HG02678 (cell line): ENCODE results near the gene HOXD3.

Experiments
- ATAC-seq: cut with Tn5 transposase; IDR thresholded peaks from one replicate; pipeline ENCODE4 v1.9.1; 2021; ENCODE audit warnings: mild to moderate bottlenecking, moderate library complexity; ENCODE audit not compliant: unreplicated experiment

HOXD3 gene

DNA sequence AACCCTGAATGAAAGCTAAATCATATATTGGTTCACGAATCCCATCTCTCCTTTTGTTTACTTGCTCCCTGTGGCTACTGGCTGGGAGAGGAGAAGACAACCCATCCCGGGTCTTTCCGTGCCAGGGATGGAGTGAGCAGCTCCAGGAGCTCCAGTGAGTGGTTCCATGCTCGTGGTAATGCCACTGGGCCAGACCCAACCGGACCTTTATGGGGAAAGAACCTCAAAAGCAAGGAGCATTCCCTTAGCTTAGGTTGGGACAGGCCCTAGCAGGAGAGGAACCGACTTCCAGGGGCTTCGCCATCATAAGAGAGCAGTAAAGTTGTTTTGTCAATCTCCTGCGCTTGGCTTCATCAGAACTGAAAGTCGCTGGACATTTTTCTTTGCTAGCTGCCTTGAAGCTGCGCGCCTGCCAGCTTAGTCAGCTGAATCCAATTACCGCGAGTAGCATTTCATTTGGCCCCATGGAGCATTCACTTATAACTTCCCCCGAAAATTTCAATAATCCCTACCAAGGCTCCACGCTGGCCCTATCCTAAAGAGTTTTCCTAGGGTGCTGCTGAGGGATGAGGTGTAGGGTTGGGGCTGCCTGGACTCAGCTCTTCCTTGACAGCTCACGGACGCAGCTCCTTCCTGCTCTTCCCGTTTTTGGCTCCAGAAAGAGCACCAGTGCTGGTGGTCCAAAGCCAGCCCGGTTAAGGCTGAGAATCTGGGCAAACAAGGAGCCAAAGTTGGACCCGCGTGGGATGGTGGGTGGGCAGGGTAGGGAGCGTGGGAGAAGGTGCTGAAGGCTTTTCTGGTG lies 4.9 kb downstream of the HOXD3 start:
- no peak for ATAC-seq

DNA sequence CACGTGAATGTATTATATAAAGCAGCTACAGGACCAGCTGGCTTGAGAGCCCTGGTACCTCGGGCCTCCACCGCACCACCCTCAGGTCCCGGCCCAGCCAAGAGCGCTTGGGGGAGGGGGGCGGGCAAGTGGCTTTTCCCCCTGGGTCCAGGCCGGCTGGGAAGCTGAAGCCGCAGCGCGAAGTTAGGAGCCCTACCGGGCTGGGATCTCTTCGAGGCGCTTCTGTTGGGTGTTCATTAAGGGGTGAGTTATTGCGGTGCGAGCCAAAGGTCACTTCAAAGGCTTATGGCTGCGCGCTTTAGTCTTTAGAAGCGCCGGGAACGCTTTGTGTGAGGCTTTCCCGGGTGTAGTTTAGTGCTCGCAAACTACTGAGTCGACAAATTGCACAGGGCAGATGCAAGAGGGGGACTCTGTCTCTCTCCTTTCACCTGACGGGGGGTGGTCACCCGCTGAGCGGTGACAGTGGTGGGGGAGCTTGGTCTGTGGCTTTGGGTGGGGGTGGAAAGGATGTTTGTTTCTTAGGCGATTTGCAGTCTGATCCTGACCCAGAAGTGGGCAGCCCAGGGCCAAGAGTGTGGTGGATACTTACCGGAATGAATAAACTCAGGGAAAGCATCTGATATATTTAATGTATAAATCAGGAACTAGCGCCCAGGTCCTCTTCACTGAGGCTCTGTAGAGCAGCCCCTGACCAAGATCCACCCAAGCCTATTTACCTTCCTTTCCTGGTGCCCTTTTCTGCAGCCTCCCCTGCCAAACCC lies 6.0 kb downstream of the HOXD3 start:
- ATAC-seq, result no peak

DNA sequence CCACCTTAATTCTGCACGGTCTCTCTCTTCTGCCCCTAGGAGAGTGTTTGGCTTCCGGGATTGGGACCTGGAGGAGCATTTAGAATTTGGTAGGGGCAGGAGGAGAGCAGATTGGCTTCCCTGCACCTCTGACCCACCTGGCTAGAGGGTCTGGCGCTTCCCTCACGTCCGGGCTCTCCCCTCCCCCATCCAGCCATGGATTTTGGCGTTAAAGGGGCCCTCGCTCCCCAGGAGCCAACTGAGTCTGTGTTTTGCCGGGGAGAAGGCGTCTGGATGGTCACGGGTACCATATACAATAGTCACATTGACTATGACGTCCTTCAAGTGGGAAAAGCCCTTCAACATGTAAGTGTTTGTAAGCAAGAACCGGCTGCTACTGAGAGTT lies 6.6 kb downstream of the HOXD3 start:
- ATAC-seq, result no peak

DNA sequence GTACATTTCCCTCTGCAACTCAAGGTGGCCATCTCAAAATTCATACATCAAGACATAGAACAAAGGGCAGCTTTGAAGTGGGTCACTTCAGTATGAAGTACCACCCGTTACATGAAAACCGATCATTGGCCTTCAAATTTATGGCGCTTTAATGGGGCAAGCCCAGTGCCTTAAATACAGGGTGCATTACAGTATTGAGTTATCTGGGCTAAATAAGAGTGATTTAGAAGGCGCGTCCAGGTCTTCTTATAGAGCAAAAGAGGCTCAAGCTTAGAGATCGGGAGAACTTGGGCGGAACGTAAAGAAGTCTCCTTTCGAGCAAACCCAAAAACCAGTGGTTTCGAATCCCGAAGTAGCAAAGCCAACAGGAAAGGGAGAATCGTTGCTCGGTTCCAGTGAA lies 7.1 kb downstream of the HOXD3 start:
- ATAC-seq, result no peak

DNA sequence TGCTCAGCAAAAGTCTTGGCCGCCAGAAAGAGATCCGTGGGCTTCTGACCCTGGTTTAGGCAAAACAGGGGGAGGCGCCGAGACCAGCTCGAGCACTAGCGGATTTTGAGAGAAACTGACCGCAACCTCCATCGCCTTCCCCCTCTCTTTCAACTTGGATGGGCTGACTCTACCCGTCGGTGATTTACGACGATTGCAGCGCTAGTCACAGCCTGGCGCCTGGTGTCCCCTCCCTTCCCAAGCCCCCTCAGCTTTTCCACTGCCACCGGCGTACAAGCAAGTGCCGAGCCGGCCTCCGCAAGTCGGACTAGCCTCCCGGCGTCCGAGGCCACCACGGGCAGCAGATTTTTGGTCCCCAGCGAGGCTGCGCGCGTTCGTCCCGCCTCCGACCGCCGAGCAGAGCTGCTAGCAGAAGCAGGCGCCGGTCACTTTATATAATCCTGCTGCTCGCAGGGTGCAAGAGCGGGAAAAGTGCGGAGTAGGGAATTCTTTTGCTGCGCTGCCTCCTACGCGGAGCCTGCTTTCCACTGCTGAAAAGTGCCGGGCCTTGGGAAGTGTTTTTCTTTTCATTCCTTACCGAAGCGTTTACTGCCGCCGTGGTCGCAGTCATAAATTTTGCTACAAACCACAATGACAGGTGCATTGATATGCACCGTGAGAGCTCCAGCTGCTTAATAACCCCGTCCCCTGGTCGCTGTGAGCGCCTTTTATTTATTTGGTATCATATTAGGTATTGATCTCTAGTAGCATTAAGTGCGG lies 7.7 kb downstream of the HOXD3 start:
- ATAC-seq, result no peak

DNA sequence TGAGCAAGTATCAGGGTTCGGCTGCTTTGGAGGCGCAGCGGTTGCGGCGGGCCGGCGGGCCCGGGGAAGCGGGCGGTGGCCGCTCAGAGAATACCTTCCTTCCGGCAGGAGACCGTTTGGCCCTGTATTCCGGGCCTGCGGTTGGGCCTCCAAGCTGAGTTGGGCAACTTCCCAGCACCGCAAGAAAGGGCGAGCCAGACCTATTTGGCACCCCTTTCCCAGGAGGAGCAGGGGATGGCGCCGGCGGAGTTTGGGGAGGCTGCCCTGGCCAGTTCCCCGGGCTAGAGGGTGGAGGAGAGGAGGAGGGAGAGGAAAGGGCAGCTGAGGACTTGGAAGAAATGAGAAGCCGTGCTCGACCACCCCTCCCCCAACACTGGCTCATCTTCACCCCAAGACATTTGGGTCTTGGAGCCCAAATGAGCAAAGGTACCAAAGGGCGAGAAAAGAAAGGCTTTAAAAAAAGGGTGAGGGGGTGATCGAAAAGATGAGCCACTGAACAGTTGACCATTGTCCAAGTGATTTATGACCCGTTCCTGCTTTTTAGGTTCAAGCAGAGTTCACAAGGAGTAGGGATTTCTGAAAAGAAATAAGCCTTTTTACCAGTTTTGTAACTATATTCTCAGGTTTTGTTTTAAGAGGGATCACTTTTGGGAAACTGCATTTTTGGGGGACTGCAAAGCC lies 8.4 kb downstream of the HOXD3 start:
- no peak for ATAC-seq

DNA sequence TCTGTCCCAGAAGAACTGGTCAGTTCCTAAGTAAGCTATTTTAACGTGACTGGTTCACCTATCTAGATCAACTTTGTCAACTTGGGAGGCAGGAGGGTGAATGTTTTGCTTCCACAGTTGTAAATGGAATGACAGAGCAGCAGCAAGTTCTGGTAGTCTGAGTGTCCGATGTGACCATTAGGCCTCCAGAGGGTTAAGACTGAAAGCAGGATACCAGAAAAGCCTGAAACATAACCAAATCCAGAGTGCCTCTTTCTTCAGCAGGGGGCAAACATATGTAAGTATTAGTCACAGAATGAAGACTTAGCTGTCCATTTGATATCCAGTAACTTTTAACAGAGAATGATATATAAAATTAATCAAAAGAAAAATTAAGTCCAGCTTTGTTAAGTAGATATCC lies 9.2 kb downstream of the HOXD3 start:
- ATAC-seq, result no peak

DNA sequence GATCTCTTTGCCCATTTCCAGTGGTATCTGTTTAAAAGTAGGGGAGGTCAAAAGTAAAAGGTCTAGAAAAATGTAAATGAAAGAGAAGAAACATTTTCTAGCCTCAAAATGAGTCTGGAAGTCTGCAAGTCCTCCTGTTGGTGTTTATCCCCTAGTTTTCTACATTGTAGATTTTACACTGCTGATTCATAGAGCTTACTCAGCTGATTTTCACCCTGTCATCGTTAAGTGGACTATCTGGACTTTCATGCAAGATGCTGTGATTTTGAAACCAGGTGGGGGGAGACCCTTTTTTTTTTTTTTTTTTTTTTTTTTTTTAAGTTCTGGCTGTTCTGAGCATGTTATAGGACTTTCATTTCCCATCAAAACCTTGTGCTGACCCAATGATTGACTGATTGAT lies 10.3 kb downstream of the HOXD3 start:
- no peak for ATAC-seq

DNA sequence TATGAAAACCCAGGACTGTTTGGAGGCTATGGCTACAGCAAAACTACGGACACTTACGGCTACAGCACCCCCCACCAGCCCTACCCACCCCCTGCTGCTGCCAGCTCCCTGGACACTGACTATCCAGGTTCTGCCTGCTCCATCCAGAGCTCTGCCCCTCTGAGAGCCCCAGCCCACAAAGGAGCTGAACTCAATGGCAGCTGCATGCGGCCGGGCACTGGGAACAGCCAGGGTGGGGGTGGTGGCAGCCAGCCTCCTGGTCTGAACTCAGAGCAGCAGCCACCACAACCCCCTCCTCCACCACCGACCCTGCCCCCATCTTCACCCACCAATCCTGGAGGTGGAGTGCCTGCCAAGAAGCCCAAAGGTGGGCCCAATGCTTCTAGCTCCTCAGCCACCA lies 12.1 kb downstream of the HOXD3 start:
- ATAC-seq, result no peak

DNA sequence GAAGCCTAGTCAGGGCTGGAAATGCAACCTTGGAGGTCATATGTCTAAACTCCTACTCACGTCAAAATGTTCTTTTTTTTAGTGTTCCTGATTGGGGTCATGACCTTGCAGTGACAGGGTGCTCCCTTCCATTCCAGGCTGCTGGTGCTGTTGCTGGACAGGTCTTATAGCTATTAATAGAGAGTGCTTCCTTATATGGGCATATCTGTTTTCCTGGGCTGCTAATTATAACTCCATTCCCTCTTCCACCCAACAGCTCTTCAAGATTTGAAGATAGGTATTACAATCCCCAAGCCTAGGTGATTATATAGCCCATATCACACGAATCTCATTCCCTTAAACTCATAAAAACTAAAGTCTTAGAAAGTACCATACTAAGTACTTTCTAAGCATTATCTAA lies 12.6 kb downstream of the HOXD3 start:
- ATAC-seq, result no peak

DNA sequence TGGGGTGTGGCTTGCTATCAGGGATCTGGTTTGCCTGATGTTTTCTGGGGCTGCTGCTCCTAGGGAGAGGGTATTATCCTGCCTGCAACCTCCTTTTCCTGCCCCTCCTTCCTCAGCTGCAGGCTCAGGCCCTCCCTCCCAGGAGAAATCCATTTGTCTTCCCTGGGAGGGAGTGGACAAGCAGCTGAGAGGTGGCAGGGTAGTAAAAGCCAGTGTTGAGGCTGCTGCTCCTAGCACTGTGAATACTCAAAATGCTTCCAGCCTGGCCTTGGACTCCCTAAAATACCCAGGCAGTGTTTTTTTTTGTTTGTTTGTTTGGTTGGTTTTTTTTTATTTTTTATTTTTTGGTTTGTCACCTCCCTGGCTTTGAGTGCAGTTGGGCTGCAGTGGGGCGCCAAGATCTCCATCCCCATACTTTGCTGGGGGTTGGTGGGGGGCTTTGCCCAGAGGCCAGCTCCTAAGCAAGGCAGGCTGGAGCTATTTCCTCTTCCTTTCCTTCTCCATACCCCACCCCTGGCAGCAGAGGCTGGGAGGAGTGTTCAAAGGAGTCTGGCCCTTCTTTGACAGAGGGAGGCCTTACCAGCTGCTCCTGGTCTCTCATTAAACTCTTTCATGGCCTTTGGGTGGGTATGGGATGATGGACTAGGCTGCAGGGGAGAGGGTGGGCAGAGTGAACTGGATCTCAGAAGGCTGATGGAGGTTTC lies 13.6 kb downstream of the HOXD3 start:
- no peak for ATAC-seq

DNA sequence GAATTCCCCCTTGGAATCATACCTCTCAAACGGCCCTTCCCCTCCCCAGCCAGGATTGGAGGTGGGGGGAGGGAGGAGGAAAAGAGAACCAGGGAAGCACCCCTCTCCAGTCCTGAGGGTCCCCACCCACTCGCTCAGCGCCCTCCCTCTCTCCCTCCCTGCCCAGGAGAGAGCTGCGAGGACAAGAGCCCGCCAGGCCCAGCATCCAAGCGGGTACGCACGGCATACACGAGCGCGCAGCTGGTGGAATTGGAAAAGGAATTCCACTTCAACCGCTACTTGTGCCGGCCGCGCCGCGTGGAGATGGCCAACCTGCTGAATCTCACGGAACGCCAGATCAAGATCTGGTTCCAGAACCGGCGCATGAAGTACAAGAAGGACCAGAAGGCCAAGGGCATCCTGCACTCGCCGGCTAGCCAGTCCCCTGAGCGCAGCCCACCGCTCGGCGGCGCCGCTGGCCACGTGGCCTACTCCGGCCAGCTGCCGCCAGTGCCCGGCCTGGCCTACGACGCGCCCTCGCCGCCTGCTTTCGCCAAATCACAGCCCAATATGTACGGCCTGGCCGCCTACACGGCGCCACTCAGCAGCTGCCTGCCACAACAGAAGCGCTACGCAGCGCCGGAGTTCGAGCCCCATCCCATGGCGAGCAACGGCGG lies 14.4 kb downstream of the HOXD3 start:
- ATAC-seq, result no peak

DNA sequence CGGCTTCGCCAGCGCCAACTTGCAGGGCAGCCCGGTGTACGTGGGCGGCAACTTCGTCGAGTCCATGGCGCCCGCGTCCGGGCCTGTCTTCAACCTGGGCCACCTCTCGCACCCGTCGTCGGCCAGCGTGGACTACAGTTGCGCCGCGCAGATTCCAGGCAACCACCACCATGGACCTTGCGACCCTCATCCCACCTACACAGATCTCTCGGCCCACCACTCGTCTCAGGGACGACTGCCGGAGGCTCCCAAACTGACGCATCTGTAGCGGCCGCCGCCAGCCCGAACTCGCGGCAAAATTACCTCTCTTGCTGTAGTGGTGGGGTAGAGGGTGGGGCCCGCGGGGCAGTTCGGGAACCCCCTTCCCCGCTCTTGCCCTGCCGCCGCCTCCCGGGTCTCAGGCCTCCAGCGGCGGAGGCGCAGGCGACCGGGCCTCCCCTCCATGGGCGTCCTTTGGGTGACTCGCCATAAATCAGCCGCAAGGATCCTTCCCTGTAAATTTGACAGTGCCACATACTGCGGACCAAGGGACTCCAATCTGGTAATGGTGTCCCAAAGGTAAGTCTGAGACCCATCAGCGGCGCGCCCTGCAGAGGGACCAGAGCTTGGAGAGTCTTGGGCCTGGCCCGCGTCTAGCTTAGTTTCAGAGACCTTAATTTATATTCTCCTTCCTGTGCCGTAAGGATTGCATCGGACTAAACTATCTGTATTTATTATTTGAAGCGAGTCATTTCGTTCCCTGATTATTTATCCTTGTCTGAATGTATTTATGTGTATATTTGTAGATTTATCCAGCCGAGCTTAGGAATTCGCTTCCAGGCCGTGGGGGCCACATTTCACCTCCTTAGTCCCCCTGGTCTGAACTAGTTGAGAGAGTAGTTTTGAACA lies 15.1 kb downstream of the HOXD3 start:
- no peak for ATAC-seq

DNA sequence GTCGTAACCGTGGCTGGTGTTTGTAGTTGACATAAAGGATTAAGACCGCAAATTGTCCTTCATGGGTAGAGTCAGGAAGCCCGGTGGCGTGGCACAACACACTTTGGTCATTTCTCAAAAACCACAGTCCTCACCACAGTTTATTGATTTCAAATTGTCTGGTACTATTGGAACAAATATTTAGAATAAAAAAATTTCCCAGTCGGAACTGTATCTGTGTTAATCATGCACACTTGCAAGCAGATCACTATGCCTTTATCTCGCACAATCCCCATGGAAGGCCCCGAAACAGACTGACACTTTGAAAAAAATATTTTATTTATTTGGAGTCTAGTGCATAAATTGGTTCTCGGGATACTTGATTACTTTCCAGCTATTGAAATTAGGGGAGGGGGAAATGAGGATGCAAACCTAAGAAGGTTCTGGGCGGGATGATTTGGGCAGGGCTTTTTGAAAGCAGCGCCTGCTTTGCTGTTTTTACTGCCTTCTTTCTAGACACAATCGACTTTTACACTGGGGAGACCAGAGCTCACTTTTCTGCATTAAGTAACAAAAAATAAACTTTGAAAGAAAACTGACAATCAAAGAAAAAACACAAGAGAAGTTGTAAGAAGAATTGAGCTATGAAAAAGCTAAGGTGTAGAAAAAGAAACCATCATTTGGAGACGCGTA lies 15.9 kb downstream of the HOXD3 start:
- ATAC-seq, result no peak

DNA sequence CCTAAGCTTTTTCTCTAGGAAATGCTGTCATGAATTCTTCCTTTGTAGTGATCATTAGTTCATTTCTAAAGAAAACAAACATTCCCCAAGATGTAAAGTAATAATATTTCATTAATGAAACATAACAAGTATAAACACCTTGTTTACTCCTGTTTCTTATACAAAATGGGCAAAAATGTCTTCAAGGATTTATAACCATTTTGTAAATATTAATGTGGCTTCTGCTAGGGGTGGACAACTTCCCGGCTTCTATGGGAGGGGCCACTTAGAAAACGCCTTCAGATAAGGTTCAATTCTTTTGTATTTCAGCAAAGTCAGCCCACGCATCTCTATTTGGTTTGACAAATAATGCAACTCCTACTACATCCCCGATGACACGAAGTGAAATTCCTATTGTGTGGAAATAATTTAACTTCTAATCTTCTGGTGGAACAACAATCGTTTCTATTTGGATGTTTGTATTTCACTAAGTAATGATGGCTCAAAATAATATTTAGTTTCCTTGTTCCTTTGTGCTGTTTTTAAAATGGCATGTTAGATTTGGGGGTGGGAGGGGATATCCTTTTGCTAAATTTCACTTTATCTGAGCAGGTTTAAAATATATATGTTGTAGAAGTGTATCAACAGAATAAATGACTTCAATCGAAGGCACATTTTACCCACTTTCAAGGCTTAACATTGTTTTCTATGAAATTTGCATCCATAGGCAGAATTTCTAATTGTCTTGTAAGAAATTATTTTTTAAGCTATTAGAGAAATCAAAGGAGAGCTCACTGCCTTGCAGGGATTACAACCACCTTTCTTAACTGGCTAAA lies 16.7 kb downstream of the HOXD3 start:
- no peak for ATAC-seq

DNA sequence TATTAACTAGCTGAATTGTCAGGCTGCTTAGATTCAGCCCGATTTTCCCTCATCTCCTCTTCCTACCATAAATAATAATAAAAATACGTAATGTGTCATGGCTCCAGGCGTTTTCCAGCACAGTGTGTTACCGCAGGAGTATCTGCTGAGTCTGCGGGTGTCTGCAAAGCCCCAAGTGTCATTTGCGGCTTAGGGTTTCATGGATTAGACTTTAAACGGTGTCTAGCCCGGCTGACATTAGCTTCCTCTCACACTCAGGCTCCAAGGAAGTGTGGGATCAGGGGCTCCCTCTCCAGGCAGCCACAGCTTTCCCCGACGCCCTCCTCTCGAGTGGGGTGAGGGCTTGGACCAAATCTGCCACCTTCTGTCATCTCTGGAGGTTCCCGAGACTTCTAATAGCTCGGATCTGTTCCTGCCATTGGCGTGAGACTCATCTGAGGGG lies 17.3 kb downstream of the HOXD3 start:
- no peak for ATAC-seq

DNA sequence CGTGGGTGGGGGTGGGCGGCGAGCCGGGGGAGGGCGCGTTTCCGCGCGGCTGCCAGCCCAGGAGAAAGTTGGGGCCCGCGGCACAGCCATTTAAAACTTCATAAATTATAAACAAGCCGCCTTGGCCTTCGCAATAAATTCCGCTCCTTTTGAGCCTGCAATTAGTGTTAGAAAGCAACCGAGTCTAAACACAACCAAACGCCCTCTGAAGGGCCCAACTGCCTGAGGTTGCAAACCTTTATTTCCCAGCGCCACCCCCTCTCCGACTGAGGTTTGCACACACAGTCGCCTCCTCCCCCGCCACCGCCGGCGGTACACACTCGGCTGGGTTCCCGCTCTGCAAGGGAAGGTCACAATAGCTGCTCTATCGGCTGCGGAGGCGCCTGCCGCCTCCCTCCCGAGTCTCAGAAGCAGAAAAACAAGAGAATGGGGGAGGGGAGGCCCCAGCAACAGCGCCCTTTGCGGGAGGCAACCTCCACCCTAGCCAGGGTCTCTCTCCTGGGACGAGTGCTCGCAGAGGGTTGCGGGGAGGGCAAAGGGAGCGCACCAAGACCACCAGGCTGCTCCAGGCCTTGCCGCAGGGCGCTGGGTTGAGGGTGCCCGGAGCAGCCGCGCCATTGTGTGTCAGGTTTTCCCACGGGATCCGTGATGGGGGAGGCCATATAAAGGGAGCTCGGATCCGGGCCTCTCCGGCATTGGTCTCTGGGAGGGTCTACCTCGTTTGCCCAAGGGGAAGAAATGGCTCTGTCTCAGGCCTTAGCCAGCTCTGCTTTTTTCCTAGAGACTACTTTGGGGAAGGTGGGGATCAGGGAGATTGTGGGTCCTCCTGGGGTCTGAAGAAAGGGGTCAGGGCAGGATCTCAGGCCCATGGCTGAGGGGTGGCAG lies 18.0 kb downstream of the HOXD3 start:
- ATAC-seq, result no peak
